SU-DHL-6 (cell line): Measurements from ENCODE around the gene TTBK1.

Experiments
- H2AFZ ChIP-seq: fragments of 200-600 bp; sonication (generic); 2 replicates; pipeline ENCODE4 v1.6.1; 2014; ENCODE audit warnings: low read depth, mild to moderate bottlenecking, moderate library complexity, mixed read lengths, antibody characterized with exemption, low read length; ENCODE audit not compliant: severe bottlenecking
- H3F3A ChIP-seq: fragments of 200-600 bp; shearing (Covaris generic); 2 replicates; pipeline ENCODE4 v1.6.0; 2016; ENCODE audit warnings: antibody characterized with exemption, mild to moderate bottlenecking; ENCODE audit not compliant: insufficient read depth
- H3K27ac ChIP-seq: fragments of 200-600 bp; sonication (generic); 2 replicates; pipeline ENCODE4 v1.5.1; 2016; ENCODE audit warnings: low read depth, mild to moderate bottlenecking, low read length, moderate library complexity, mixed read lengths
- H3K27me3 ChIP-seq: fragments of 200-600 bp; sonication (generic), shearing (Covaris generic); 2 replicates; pipeline ENCODE4 v1.6.0; 2014; ENCODE audit warnings: mild to moderate bottlenecking, low read length
- H3K36me3 ChIP-seq: fragments of 200-600 bp; sonication (generic); 2 replicates; pipeline ENCODE4 v1.6.1; 2014; ENCODE audit warnings: mild to moderate bottlenecking, low read length, mixed read lengths
- H3K4me2 ChIP-seq: fragments of 300-600, 200-600 bp; shearing (Covaris generic), sonication (generic); 2 replicates; pipeline ENCODE4 v1.6.0; 2014; ENCODE audit warnings: low read length, low read depth, mild to moderate bottlenecking; ENCODE audit not compliant: poor library complexity, severe bottlenecking
- H3K4me3 ChIP-seq: fragments of 200-600 bp; sonication (generic); 2 replicates; pipeline ENCODE4 v1.5.1; 2014; ENCODE audit warnings: antibody characterized with exemption, low read length, mild to moderate bottlenecking, mixed read lengths; ENCODE audit not compliant: insufficient read depth, poor library complexity, severe bottlenecking
- H3K79me2 ChIP-seq: fragments of 200-600 bp; sonication (generic); 2 replicates; pipeline ENCODE4 v1.6.1; 2014; ENCODE audit warnings: mild to moderate bottlenecking, low read length, moderate library complexity; ENCODE audit not compliant: insufficient read depth
- H3K9ac ChIP-seq: fragments of 200-600 bp; sonication (generic); 2 replicates; pipeline ENCODE4 v1.7.0; 2014; ENCODE audit warnings: mild to moderate bottlenecking, low read length
- H3K9me2 ChIP-seq: fragments of 200-600 bp; sonication (generic); replicated peaks from 2 replicates; pipeline ENCODE4 v1.6.1; 2014; ENCODE audit warnings: low read length; ENCODE audit not compliant: insufficient read depth
- H3K9me3 ChIP-seq: fragments of 200-600 bp; sonication (generic); 2 replicates; pipeline ENCODE4 v1.6.1; 2014; ENCODE audit warnings: low read length, mixed read lengths; ENCODE audit not compliant: insufficient read depth
- H4K20me1 ChIP-seq: fragments of 200-600 bp; sonication (generic); 2 replicates; pipeline ENCODE4 v1.6.1; 2014; ENCODE audit warnings: low read depth, mild to moderate bottlenecking, antibody characterized with exemption, low read length, moderate library complexity, mixed read lengths
- EZH2phosphoT487 ChIP-seq: fragments of 200-600 bp; sonication (generic), shearing (Covaris generic); conservative IDR thresholded peaks from 2 replicates; pipeline ENCODE4 v1.6.1; 2018; ENCODE audit warnings: mild to moderate bottlenecking, antibody characterized with exemption, low read length, moderate library complexity, mixed read lengths
- TF ChIP-seq, protein P1 (sequence below): fragments of 200-600 bp; sonication (generic); IDR thresholded peaks from one replicate; pipeline ENCODE4 v1.5.1; 2017; ENCODE audit warnings: antibody characterized with exemption, mild to moderate bottlenecking, low read length, moderate library complexity; ENCODE audit not compliant: insufficient read depth, poor library complexity, severe bottlenecking

Gene TTBK1

DNA sequence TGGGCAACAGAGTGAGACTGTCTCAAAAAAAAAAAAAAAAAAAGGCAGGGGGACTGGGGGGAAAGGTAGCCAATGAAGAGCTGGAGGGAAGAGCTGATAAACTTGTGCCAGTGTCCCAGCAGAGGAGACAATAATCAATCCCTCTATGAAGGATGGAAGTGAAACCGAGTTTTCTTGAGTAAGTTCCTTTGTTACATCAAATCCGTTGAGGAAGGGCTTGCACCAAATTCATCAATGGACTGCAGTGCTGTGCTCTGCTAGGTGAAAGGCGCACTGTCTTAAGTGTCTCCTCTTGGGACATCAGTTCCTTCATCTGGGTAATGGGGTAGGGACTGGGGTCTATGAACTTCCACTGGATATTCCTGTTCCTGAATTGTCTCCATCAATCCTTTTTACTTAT lies 68.4 kb downstream of the TTBK1 start:
- no peak overlapping the region for H2AFZ ChIP-seq
- TF ChIP-seq, protein P1, sequence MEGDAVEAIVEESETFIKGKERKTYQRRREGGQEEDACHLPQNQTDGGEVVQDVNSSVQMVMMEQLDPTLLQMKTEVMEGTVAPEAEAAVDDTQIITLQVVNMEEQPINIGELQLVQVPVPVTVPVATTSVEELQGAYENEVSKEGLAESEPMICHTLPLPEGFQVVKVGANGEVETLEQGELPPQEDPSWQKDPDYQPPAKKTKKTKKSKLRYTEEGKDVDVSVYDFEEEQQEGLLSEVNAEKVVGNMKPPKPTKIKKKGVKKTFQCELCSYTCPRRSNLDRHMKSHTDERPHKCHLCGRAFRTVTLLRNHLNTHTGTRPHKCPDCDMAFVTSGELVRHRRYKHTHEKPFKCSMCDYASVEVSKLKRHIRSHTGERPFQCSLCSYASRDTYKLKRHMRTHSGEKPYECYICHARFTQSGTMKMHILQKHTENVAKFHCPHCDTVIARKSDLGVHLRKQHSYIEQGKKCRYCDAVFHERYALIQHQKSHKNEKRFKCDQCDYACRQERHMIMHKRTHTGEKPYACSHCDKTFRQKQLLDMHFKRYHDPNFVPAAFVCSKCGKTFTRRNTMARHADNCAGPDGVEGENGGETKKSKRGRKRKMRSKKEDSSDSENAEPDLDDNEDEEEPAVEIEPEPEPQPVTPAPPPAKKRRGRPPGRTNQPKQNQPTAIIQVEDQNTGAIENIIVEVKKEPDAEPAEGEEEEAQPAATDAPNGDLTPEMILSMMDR = no peak
- no peak for TF ChIP-seq EZH2phosphoT487
- H3F3A ChIP-seq = peaks cover 24% of the 10 kb centered on the region
- H3K27ac ChIP-seq = no peak overlapping the region
- no peak overlapping the region for H3K4me2 ChIP-seq
- no peaks in the 10 kb centered on the region for H3K9me3 ChIP-seq
- H4K20me1 ChIP-seq = no peaks in the 10 kb centered on the region
- H3K27me3 ChIP-seq = no peaks in the 10 kb centered on the region
- H3K36me3 ChIP-seq = no peaks in the 10 kb centered on the region
- no peak overlapping the region for H3K9ac ChIP-seq
- no peaks in the 10 kb centered on the region for H3K9me2 ChIP-seq
- H3K79me2 ChIP-seq = no peaks in the 10 kb centered on the region
- no peak overlapping the region for H3K4me3 ChIP-seq

DNA sequence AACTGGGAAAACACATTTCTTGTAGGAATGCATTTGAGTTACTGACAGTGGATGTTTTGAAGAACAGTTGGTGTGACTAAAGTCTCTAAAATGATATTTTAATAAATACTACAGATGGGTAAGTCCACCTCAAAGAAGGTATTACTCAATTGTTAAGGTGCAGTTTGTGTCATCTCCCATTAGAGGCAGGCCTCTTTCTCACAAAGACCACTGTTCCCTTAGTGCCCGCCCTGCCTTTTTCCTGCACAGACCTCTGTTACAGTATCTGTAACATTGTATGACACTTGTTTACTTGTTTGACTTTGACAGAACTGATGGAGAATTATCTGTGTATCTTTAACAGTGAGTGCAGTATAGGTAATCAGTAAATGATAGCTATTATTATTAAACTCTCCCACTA lies 70.5 kb downstream of the TTBK1 start:
- Histone ChIP-seq H3K36me3 (peaks cover 10% of the 10 kb centered on the region; the same call in 1 of the 2 replicates), H3K27ac (no peak overlapping the region), H3F3A (peaks cover 24% of the 10 kb centered on the region), H4K20me1 (no peaks in the 10 kb centered on the region), H3K9me3 (no peaks in the 10 kb centered on the region), H3K4me3 (no peak overlapping the region), H3K9me2 (no peaks in the 10 kb centered on the region), H3K27me3 (no peaks in the 10 kb centered on the region), H3K79me2 (no peaks in the 10 kb centered on the region), H2AFZ (no peak overlapping the region), H3K9ac (no peak overlapping the region), H3K4me2 (no peak overlapping the region)
- TF ChIP-seq, protein P1 = no peak
- no peak for TF ChIP-seq EZH2phosphoT487

DNA sequence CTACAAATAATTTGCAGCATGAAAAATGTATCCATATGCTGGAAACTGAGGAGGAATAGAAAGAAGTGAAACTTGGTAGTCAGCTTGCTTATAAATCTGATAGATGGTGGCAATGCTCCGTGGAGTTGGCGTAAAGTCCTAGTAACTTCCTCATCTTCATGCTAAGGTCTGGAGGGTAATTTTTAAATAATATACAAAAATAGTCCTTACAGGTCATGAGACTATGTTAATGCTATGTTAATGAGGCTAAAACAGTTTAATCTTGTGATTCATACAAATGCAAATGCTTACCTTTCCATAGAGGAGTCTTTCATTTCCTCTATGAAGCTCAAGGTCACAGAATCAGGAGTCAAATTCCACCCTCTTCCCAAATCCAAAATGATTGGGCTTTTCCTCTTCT lies 74.7 kb downstream of the TTBK1 start:
- peaks cover 26% of the 10 kb centered on the region for H3F3A ChIP-seq
- H3K4me3 ChIP-seq = no peak overlapping the region
- no peaks in the 10 kb centered on the region for H4K20me1 ChIP-seq
- no peaks in the 10 kb centered on the region for H3K9me3 ChIP-seq
- H3K9me2 ChIP-seq = no peaks in the 10 kb centered on the region
- H3K79me2 ChIP-seq = no peaks in the 10 kb centered on the region
- H2AFZ ChIP-seq = no peak overlapping the region
- TF ChIP-seq EZH2phosphoT487 = no peak
- TF ChIP-seq, protein P1 = no peak
- H3K4me2 ChIP-seq = no peak overlapping the region
- H3K9ac ChIP-seq = no peak overlapping the region
- H3K27me3 ChIP-seq = no peaks in the 10 kb centered on the region
- no peak overlapping the region for H3K27ac ChIP-seq
- H3K36me3 ChIP-seq = peaks cover 20% of the 10 kb centered on the region

- Histone ChIP-seq H3K27ac (no peak overlapping the region), H3K27me3 (no peaks in the 10 kb centered on the region), H3K4me2 (no peak overlapping the region), H3K36me3 (peaks cover 34% of the 10 kb centered on the region), H3K79me2 (no peaks in the 10 kb centered on the region), H2AFZ (no peak overlapping the region), H3K9me2 (no peaks in the 10 kb centered on the region), H4K20me1 (no peaks in the 10 kb centered on the region), H3K4me3 (no peak overlapping the region), H3K9me3 (no peaks in the 10 kb centered on the region), H3K9ac (no peak overlapping the region), H3F3A (peaks cover 17% of the 10 kb centered on the region)
- TF ChIP-seq, protein P1 = no peak
- TF ChIP-seq EZH2phosphoT487 = no peak
These were observed 82.6 kb downstream of the TTBK1 start for GRCh38 chr6:43325876-43326275.
